H1 (cell line): ENCODE data around the gene NOX5. TPM values are rescaled to one million over a fixed set of nuclear protein-coding genes. Genes with fewer than 3 reads are reported as not detected.

Experiments used
- CTCF ChIA-PET: fragments of 300-600 bp; sonication (Branson Sonifier 250); formaldehyde crosslinking; loops from one replicate; lab custom pipeline; 2021; ENCODE audit not compliant: partially characterized antibody; lab: Charles Lee
- POLR2A ChIA-PET: fragments of 300-600 bp; sonication (Branson Sonifier 250); formaldehyde crosslinking; loops from one replicate; lab custom pipeline; 2021; ENCODE audit warnings: inconsistent platforms; ENCODE audit not compliant: partially characterized antibody; lab: Charles Lee
- DNase-seq, 2 experiments: peaks; one replicate each; pipeline versions ENCODE4 v3.0.0 to v3.0.0-alpha.2; 2010 to 2022; ENCODE audit warnings: low spot score in 2 of 2, low read depth in 1 of 2, mixed read lengths in 1 of 2
- FAIRE-seq: peaks from 2 replicates; lab custom pipeline; 2011; peaks lifted over from hg19 to GRCh38; lab: Jason Lieb, UNC
- H2AFZ ChIP-seq: 2 replicates; pipeline ENCODE4 v1.8.1; 2012; ENCODE audit warnings: low read length, inconsistent platforms
- H2AK5ac ChIP-seq: 2 replicates; pipeline ENCODE4 v1.6.1; 2013; ENCODE audit warnings: low read depth, low read length
- H2BK120ac ChIP-seq: replicated peaks from 2 replicates; pipeline ENCODE3; 2013; ENCODE audit warnings: low read depth, low read length, inconsistent platforms
- H2BK12ac ChIP-seq: 2 replicates; pipeline ENCODE4 v1.6.1; 2013; ENCODE audit warnings: low read depth, low read length
- H2BK15ac ChIP-seq: 2 replicates; pipeline ENCODE4 v1.6.1; 2013; ENCODE audit warnings: low read length
- H2BK20ac ChIP-seq: 2 replicates; pipeline ENCODE4 v1.6.1; 2013; ENCODE audit warnings: low read length
- H2BK5ac ChIP-seq: 2 replicates; pipeline ENCODE4 v1.6.1; 2013; ENCODE audit warnings: low read depth, low read length
- H3K14ac ChIP-seq: 2 replicates; pipeline ENCODE4 v1.6.1; 2013; ENCODE audit warnings: inconsistent platforms; ENCODE audit not compliant: insufficient read length
- H3K18ac ChIP-seq: 2 replicates; pipeline ENCODE4 v1.6.1; 2013; ENCODE audit warnings: low read length; ENCODE audit errors: extremely low read depth
- H3K23ac ChIP-seq: 2 replicates; pipeline ENCODE4 v1.6.1; 2013; ENCODE audit warnings: inconsistent platforms; ENCODE audit not compliant: insufficient read length
- H3K23me2 ChIP-seq: 2 replicates; pipeline ENCODE4 v1.6.1; 2013; ENCODE audit warnings: low read depth, low read length
- H3K27ac ChIP-seq: 2 replicates; pipeline ENCODE4 v1.6.1; 2011; ENCODE audit warnings: low read depth, low read length, inconsistent platforms
- H3K27me3 ChIP-seq, 4 experiments: replicated peaks in 1 of 4; 1 replicate in 1 of 4; 2 replicates in 3 of 4; pipeline versions ENCODE4 v1.6.1 to v1.8.1; 2011 to 2013; ENCODE audit warnings: low read length in 3 of 4, mild to moderate bottlenecking in 3 of 4, inconsistent platforms in 2 of 4, mixed read lengths in 2 of 4, moderate library complexity in 1 of 4; ENCODE audit not compliant: control insufficient read depth in 3 of 4, insufficient read depth in 3 of 4; ENCODE audit errors: extremely low read depth in 1 of 4
- H3K36me3 ChIP-seq, 4 experiments: 2 replicates each; pipeline versions ENCODE4 v1.6.1 to v1.8.1; 2011 to 2013; ENCODE audit warnings: mild to moderate bottlenecking in 4 of 4, low read length in 3 of 4, moderate library complexity in 2 of 4, control low read depth in 1 of 4, inconsistent platforms in 1 of 4; ENCODE audit not compliant: insufficient read depth in 4 of 4, control insufficient read depth in 2 of 4
- H3K4ac ChIP-seq: replicated peaks from 2 replicates; pipeline ENCODE3; 2013; ENCODE audit warnings: low read length, low read depth, mixed read lengths, inconsistent platforms; ENCODE audit not compliant: insufficient read length
- H3K4me1 ChIP-seq, 4 experiments: replicated peaks in 1 of 4; 1 replicate in 1 of 4; 2 replicates in 3 of 4; pipeline versions ENCODE4 v1.6.1 to v1.8.1; 2011 to 2013; ENCODE audit warnings: low read length in 3 of 4, inconsistent platforms in 2 of 4, mixed read lengths in 1 of 4; ENCODE audit not compliant: insufficient read depth in 4 of 4, control insufficient read depth in 3 of 4
- H3K4me2 ChIP-seq, 2 experiments: 2 replicates each; pipeline versions ENCODE4 v1.6.1 to v1.8.1; 2011 to 2013; ENCODE audit warnings: low read depth in 2 of 2, low read length in 2 of 2, control low read depth in 1 of 2, inconsistent platforms in 1 of 2, mild to moderate bottlenecking in 1 of 2; ENCODE audit not compliant: insufficient read depth in 1 of 2
- H3K4me3 ChIP-seq, 4 experiments: fragments of 200-600, 300-600 bp in 1 of 4; sonication (generic), shearing (Covaris generic), sonication (Bioruptor Twin) in 1 of 4; 2 replicates each; pipeline versions ENCODE4 v1.5.1 to v1.8.1; 2011 to 2016; ENCODE audit warnings: low read length in 4 of 4, low read depth in 3 of 4, control low read depth in 2 of 4, inconsistent platforms in 2 of 4, mild to moderate bottlenecking in 2 of 4, mixed read lengths in 1 of 4, moderate library complexity in 1 of 4; ENCODE audit not compliant: insufficient read depth in 2 of 4; ENCODE audit errors: extremely low read depth in 1 of 4
- H3K56ac ChIP-seq: replicated peaks from 2 replicates; pipeline ENCODE3; 2013; ENCODE audit warnings: low read depth, mild to moderate bottlenecking, mixed read lengths, low read length, inconsistent platforms; ENCODE audit not compliant: insufficient read length
- H3K79me1 ChIP-seq: 2 replicates; pipeline ENCODE4 v1.6.1; 2013; ENCODE audit warnings: low read depth, low read length, control low read depth
- H3K79me2 ChIP-seq, 2 experiments: 2 replicates each; pipeline versions ENCODE4 v1.6.1 to v1.8.1; 2012 to 2013; ENCODE audit warnings: low read length in 2 of 2, mild to moderate bottlenecking in 2 of 2, inconsistent platforms in 1 of 2; ENCODE audit not compliant: insufficient read depth in 2 of 2, control insufficient read depth in 1 of 2
- H3K9ac ChIP-seq, 4 experiments: replicated peaks in 1 of 4; 1 replicate in 1 of 4; 2 replicates in 3 of 4; pipeline versions ENCODE4 v1.6.1 to v1.8.1; 2011 to 2013; ENCODE audit warnings: low read depth in 3 of 4, low read length in 3 of 4, control low read depth in 2 of 4, mild to moderate bottlenecking in 2 of 4, moderate library complexity in 2 of 4, inconsistent platforms in 1 of 4; ENCODE audit errors: extremely low read depth in 1 of 4
- H3K9me3 ChIP-seq, 2 experiments: 2 replicates each; pipeline versions ENCODE4 v1.6.1 to v1.8.1; 2012 to 2013; ENCODE audit warnings: mild to moderate bottlenecking in 2 of 2, moderate library complexity in 2 of 2, control low read depth in 1 of 2, inconsistent platforms in 1 of 2, low read depth in 1 of 2, low read length in 1 of 2, mixed read lengths in 1 of 2; ENCODE audit not compliant: insufficient read depth in 2 of 2
- H4K20me1 ChIP-seq, 2 experiments: replicated peaks in 1 of 2; 2 replicates each; pipeline versions ENCODE3 to v1.8.1; 2011 to 2013; ENCODE audit warnings: inconsistent platforms in 2 of 2, low read length in 2 of 2, mild to moderate bottlenecking in 1 of 2; ENCODE audit not compliant: insufficient read depth in 2 of 2, control insufficient read depth in 1 of 2
- H4K5ac ChIP-seq: 2 replicates; pipeline ENCODE4 v1.6.1; 2013; ENCODE audit warnings: low read length, low read depth, mixed read lengths, inconsistent platforms; ENCODE audit not compliant: insufficient read length
- H4K8ac ChIP-seq: 2 replicates; pipeline ENCODE4 v1.8.0; 2013; ENCODE audit warnings: mild to moderate bottlenecking, moderate library complexity, low read length, inconsistent platforms; ENCODE audit not compliant: insufficient read depth; ENCODE audit errors: extremely low read depth
- H4K91ac ChIP-seq: replicated peaks from 2 replicates; pipeline ENCODE3; 2013; ENCODE audit warnings: low read length, mixed read lengths, inconsistent platforms; ENCODE audit not compliant: insufficient read length
- CBX8 ChIP-seq: fragments of 300-800, 300-1000 bp; sonication (generic); IDR thresholded peaks from 2 replicates; pipeline ENCODE4 v1.7.1; 2016; ENCODE audit warnings: low read depth, low read length, borderline replicate concordance
- CHD1 ChIP-seq: IDR thresholded peaks from 2 replicates; pipeline ENCODE4 v1.6.1; 2012; ENCODE audit warnings: low read depth, low read length, improper control_type of control experiment
- CTBP2 ChIP-seq: IDR thresholded peaks from 2 replicates; pipeline ENCODE4 v1.7.0; 2011; ENCODE audit warnings: borderline replicate concordance, mild to moderate bottlenecking, moderate library complexity, mixed read lengths, low read length; ENCODE audit not compliant: insufficient read depth, insufficient read length
- HDAC6 ChIP-seq: IDR thresholded peaks from one replicate; pipeline ENCODE4 v1.7.1; 2012; ENCODE audit warnings: low read depth, mild to moderate bottlenecking, inconsistent platforms, low read length, moderate library complexity
- JUN ChIP-seq: IDR thresholded peaks from 2 replicates; pipeline ENCODE4 v1.6.1; 2011; ENCODE audit warnings: low read depth, mild to moderate bottlenecking, improper control_type of control experiment, low read length
- NRF1 ChIP-seq: IDR thresholded peaks from 2 replicates; pipeline ENCODE4 v1.6.1; 2011; ENCODE audit warnings: mild to moderate bottlenecking, low read depth, low read length, improper control_type of control experiment
- RFX5 ChIP-seq: IDR thresholded peaks from 2 replicates; pipeline ENCODE4 v1.6.1; 2011; ENCODE audit warnings: low read depth, low read length, improper control_type of control experiment, borderline replicate concordance
- SIN3A ChIP-seq, 2 experiments: IDR thresholded peaks in 1 of 2; conservative IDR thresholded peaks in 1 of 2; 2 replicates each; pipeline ENCODE4 v1.6.1; 2011 to 2012; ENCODE audit warnings: low read length in 2 of 2, improper control_type of control experiment in 1 of 2, low read depth in 1 of 2, mild to moderate bottlenecking in 1 of 2
- TEAD4 ChIP-seq: IDR thresholded peaks from 2 replicates; pipeline ENCODE4 v1.6.1; 2012; ENCODE audit warnings: low read depth, low read length, inconsistent platforms, mixed read lengths
- YY1 ChIP-seq: IDR thresholded peaks from 2 replicates; pipeline ENCODE4 v1.6.1; 2011; ENCODE audit warnings: low read depth, mild to moderate bottlenecking, low read length
- WGBS, 2 experiments: shearing (Covaris generic) in 1 of 2; methylation state at CpG; one replicate each; pipeline versions ENCODE4 v1.1.6 to v1.1.7; 2013 to 2015; ENCODE audit warnings: low lambda C conversion rate in 2 of 2, mixed read lengths in 2 of 2, inconsistent platforms in 1 of 2, low coverage in 1 of 2, missing lambda C conversion rate in 1 of 2; ENCODE audit not compliant: insufficient replicate concordance in 2 of 2, insufficient coverage in 1 of 2, insufficient read length in 1 of 2; ENCODE audit errors: extremely low coverage in 1 of 2, missing lambda C conversion rate in 1 of 2; 5-methylcytosine and 5-hydroxymethylcytosine counted together
- polyA plus RNA-seq, 7 experiments: library from polyadenylated mRNA; depleted of rRNA in 3 of 7; stranded (reverse) in 5 of 7; unstranded in 2 of 7; fragments of >200 nt in 5 of 7; fragments of 200-250 nt in 2 of 7; gene quantifications; 1 replicate in 5 of 7; 2 replicates in 1 of 7; 4 replicates in 1 of 7; pipeline versions ENCODE4 v1.2.1 to v1.2.3, GENCODE V29; 2011 to 2013; ENCODE audit warnings: missing spikeins in 2 of 7, mixed read lengths in 2 of 7
- total RNA-seq: library from RNA; stranded (reverse); fragmentation: NEBNext Ultra II Directional; extraction: Animal tissue kit (Norgen Biotek cat#: 25700); gene quantifications from 2 replicates; pipeline ENCODE4 v1.2.1, GENCODE V29; 2021

NOX5 gene
- total and polyA plus RNA-seq, 2 of the 8 experiments (the other 6 are each of a cell fraction or from before 2014, with no cell fraction given): under 0.01 TPM; not detected in 1

DNA sequence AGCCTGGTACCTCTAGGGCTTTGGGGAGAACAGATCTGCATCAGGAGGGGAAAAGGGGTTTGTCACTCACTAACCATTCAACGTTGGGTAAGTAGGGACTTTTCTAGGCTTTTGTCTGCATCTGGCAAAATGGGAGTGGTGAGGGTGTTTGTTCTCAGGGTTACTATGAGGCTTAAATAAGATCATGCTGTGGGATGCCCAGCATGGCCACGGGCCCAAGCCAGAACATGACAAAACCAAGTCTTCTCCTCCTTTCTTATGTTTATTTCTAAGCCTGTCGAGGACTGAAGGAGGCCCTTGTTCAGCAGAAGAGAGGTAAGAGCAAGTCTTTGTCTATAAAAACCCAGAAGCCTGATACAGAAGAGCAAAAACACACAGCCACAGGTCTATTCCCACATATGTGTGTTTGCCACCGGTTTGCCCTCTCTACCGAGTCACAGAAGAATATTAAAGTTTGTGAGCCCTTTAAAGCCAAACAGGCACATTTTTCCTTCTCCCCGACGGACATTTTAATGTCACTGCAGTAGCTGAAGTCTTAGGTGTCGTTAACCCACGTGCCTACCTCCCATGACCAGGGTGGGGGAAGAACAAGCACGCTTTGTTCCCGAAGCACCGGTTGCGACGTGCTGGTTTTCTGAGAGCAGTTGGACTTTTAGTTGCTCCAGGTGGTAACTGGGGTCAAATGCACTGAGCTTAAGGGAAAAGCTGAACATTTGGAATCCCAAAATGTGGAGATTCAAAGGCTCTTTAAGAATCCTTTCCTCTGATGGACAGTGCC lies 72.1 kb downstream of the NOX5 start:
- Histone ChIP-seq H3K14ac (no peak overlapping the region), H2BK120ac (peak overlapping the region; percentile 97), H3K56ac (no peak overlapping the region), H3K23ac (no peak overlapping the region), H3K79me2 (no peaks in the 10 kb centered on the region), H2BK12ac (peak overlapping the region; percentile 93; the same call in 1 of the 2 replicates), H3K9ac (peak overlapping the region in 2 of 4 experiments; percentile 39 to 43; a peak in 4 of 7 replicates), H4K5ac (peak overlapping the region; percentile 52), H3K4me2 (peak overlapping the region; percentile 65 to 66), H4K8ac (no peak overlapping the region), H2BK5ac (peak overlapping the region; percentile 90; the same call in 1 of the 2 replicates), H4K20me1 (no peaks in the 10 kb centered on the region), H3K4me1 (peaks cover 30 to 63% (median 57%) of the 10 kb centered on the region in 4 experiments), H3K18ac (peak overlapping the region; percentile 98), H3K4me3 (peak overlapping the region in 2 of 4 experiments; percentile 16 to 42; a peak in 4 of 8 replicates), H3K36me3 (no peaks in the 10 kb centered on the region), H2BK15ac (0 out of 2 replicates have a peak overlapping the region, but pooled peaks have one; percentile 22), H2AFZ (no peak overlapping the region), H3K27ac (peak overlapping the region; percentile 76), H3K9me3 (no peaks in the 10 kb centered on the region), H3K4ac (peak overlapping the region; percentile 54), H3K79me1 (no peaks in the 10 kb centered on the region), H3K23me2 (peaks cover 12% of the 10 kb centered on the region; the same call in 1 of the 2 replicates), H2AK5ac (0 out of 2 replicates have a peak overlapping the region, but pooled peaks have one; percentile 17), H3K27me3 (peaks cover 0 to 6% (median 2%) of the 10 kb centered on the region in 4 experiments; a peak in 2 of 7 replicates), H2BK20ac (peak overlapping the region; percentile 89; the same call in 1 of the 2 replicates), H4K91ac (peak overlapping the region; percentile 46)
- CTCF ChIA-PET: interaction anchor here (0.7 to 3.2 kb wide), 6 partner anchors 11 to 1155 kb away, joined by 3 to 9 read pairs (median 3); no protein-coding TSS in a partner anchor
- DNase-seq: peak in 1 of 2 experiments; percentile 54
- 9% methylated on average over 14 of the region's 14 CpGs; no CpG with 5 or more reads in 1 of the 2 experiments for WGBS, 2 experiments
- peak; percentile 80 for FAIRE-seq
- POLR2A ChIA-PET: interaction anchor here (0.9 to 4.9 kb wide), 7 partner anchors 9 to 74 kb away, joined by 3 to 39 read pairs (median 4); partner anchors contain the start of gene GLCE
- TF ChIP-seq TEAD4 (no peak), RFX5 (no peak), YY1 (peak; percentile 80), CTBP2 (no peak), JUN (0 out of 2 replicates have a peak, but pooled peaks have one; percentile 8), CBX8 (no peak), NRF1 (no peak), HDAC6 (no peak), SIN3A (conservative IDR thresholded peaks at IDR 0.05 in 1 of 2, IDR thresholded peaks at IDR 0.05 in 1 of 2; ENCODE audit: low read depth in 1 of 2, low read length in 2 of 2) (peak in 1 of 2 experiments; percentile 46; a peak in 1 of 4 replicates), CHD1 (no peak)
